ENCODE data around the gene MCC.

Gene MCC

DNA sequence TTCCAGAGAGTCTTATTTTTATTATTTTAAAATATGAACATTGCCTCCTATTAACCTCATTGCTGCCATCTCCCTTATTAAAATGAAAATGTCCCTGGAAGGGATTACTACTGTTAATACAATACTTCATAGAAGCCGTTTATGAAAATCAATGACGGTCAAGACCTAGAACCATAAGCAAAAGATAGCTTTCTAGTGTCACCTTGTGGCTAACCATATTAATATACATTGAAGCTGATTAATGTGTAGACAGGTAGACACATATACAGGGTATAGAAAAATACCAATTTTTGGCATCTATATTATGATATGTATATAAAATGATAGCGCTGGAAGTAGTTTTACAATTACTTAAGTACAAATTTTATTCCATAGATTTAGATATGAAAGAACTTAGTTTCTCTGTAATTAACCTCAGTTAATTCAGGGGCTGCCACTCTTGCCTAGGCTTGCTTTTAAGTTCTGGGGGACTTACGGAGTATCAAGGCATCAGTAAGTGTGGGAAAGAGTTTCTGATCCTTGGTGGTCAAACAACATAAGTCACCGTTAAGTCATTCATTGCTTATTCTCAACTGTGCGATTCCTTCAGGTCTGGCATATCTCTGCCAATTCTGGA lies 22.7 kb upstream of the MCC start:
- DNase-seq (ENCODE audit: low read depth): peak; percentile 55
- TF ChIP-seq, protein P1, sequence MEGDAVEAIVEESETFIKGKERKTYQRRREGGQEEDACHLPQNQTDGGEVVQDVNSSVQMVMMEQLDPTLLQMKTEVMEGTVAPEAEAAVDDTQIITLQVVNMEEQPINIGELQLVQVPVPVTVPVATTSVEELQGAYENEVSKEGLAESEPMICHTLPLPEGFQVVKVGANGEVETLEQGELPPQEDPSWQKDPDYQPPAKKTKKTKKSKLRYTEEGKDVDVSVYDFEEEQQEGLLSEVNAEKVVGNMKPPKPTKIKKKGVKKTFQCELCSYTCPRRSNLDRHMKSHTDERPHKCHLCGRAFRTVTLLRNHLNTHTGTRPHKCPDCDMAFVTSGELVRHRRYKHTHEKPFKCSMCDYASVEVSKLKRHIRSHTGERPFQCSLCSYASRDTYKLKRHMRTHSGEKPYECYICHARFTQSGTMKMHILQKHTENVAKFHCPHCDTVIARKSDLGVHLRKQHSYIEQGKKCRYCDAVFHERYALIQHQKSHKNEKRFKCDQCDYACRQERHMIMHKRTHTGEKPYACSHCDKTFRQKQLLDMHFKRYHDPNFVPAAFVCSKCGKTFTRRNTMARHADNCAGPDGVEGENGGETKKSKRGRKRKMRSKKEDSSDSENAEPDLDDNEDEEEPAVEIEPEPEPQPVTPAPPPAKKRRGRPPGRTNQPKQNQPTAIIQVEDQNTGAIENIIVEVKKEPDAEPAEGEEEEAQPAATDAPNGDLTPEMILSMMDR (conservative IDR thresholded peaks at IDR 0.05; ENCODE audit: low read length): peak; percentile 65

DNA sequence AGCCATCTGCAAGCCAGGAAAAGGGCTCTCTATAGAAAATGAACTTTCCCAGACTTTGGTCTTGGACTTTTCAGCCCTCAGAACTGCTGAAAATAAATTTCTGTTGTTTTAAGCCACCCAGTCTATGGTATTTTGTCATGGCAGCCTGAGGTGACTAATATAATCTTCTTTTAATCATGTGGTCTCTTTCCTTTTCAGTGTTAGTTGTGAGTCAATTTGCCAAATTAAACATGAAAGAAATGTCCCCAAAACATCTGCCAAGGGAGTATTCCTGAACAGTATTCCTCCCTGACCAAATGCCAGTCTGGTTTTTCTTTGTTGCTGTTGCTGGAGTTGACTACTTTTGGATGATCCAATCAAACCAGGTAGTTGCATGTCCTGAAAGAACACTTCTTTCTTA lies 20.5 kb upstream of the MCC start:
- TF ChIP-seq, protein P1 (conservative IDR thresholded peaks at IDR 0.05; ENCODE audit: low read length): no peak
- no peak for DNase-seq (ENCODE audit: low read depth)
- H3K4me3 ChIP-seq (ENCODE audit: low read length): no peak overlapping the region

More for the DNA sequence above, 22.7 kb upstream of the MCC start:
- H3K4me3 ChIP-seq (ENCODE audit: low read length): no peak overlapping the region

DNA sequence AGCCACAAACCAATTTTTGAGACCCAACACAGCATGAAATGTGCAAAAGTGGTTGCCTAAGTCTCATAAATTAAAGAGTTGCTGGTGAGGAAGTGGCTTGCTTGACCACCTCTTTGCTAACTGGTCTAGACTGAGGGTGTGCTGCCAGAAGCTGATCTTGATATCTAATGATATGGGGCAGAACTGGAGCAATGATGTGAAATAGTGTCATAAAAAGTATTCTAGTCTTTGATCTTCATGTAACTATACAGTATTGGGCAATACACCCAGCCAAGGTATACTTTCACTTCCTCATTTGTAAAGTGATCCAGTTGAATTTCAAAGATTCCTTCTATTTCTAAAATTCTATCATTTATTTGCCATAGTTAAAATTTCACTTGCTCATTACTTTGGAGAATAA lies 19.3 kb upstream of the MCC start:
- TF ChIP-seq, protein P1 (conservative IDR thresholded peaks at IDR 0.05; ENCODE audit: low read length): no peak
- no peak overlapping the region for H3K4me3 ChIP-seq (ENCODE audit: low read length)
- no peak for DNase-seq (ENCODE audit: low read depth)

DNA sequence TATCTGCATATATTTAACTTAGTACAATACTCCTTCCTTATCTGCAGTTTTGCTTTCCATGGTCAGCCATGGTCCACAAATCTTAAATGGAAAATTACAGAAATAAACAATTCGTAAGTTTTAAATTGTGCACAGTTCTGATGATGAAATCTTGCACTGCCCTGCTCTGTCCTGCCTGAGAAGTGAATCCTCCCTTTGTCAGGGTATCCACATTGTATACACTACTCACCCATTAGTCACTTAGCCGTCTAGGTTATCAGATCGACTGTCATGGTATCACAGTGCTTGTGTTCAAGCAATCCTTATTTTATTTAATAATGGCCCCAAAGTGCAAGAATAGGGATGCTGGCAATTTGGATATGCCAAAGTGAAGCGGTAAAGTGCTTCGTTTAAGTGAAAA lies 16.9 kb upstream of the MCC start:
- no peak overlapping the region for H3K4me3 ChIP-seq (ENCODE audit: low read length)
- DNase-seq (ENCODE audit: low read depth): no peak
- TF ChIP-seq, protein P1 (conservative IDR thresholded peaks at IDR 0.05; ENCODE audit: low read length): no peak

DNA sequence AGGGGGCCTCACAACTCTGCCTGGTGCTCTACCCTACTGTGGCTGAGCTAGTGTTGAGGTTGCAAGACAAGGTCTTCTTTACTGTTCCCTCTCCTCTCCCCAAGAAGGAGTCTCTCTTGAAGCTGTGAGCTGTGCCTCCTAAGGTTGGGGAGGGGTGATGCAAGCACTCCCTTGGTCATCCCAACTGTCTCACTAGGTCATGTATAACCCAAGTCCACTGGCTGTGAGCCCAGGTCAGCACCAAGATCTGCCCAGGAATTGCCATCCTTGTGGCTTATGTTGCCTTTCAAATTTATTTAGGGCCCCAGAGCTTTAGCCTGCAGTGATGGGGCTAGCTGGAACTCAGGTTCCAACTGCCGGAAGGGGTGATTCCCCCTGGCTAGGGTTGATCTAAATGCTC lies 14.9 kb upstream of the MCC start:
- TF ChIP-seq, protein P1 (conservative IDR thresholded peaks at IDR 0.05; ENCODE audit: low read length): no peak
- H3K4me3 ChIP-seq (ENCODE audit: low read length): no peak overlapping the region
- no peak for DNase-seq (ENCODE audit: low read depth)

DNA sequence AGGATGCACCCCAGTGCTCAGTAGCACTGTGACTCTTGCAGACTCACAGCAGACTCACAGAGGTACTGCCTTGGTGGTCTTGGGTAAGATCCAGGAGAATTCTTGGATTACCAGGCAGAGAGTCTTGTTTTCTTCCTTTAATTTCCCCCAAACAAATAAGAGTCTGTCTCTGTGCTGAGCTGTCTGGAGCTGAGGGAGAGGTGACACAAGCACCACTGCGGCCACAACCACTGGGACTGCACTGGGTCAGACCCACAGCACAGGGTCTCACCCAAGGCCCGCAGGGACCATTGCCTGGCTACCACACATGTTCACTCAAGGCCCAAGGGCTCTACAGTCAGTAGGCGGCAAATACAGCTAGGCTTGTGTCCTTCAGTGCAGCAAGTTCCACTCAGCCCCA lies 13.8 kb upstream of the MCC start:
- H3K4me3 ChIP-seq (ENCODE audit: low read length): no peak overlapping the region
- DNase-seq (ENCODE audit: low read depth): no peak
- TF ChIP-seq, protein P1 (conservative IDR thresholded peaks at IDR 0.05; ENCODE audit: low read length): no peak

DNA sequence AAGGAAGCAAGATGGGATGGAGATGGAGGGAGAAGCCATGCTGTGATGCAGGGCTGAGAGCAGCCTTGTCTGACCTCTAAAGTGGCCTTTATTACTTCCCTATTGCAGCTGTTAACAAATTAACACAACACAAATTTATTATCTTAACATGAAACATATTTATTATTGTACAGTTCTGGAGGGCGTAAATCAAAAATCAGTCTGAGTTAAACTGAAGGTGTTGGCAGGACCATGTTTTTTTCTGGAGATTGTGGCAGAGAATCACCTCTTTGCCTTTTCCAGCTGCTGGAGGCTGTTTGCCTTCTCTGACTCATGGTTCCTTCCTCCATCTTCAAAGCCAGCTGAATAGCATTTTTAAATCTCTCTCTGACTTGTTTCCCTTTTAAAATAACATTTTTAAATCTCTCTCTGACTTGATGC lies 7.2 kb upstream of the MCC start:
- no peak overlapping the region for H3K4me3 ChIP-seq (ENCODE audit: low read length)
- DNase-seq (ENCODE audit: low read depth): peak; percentile 5
- TF ChIP-seq, protein P1 (conservative IDR thresholded peaks at IDR 0.05; ENCODE audit: low read length): no peak

All from AG10803 (cell line).